C4-2B (cell line): ENCODE results near the gene TMEM271.

Experiments
- H3K27ac ChIP-seq: fragments of 450-650 bp; 2 replicates; pipeline ENCODE4 v1.5.1; 2017
- CTCF ChIP-seq: fragments of 450-650 bp; conservative IDR thresholded peaks from 2 replicates; pipeline ENCODE4 v1.5.1; 2017; ENCODE audit warnings: mild to moderate bottlenecking
- ZFX ChIP-seq: fragments of 450-650 bp; IDR thresholded peaks from 2 replicates; pipeline ENCODE4 v1.6.1; 2017

TMEM271 gene

GRCh38 chr4:576245-576821 lies at the start of gene TMEM271:
TMEM271 (minus strand) TSS chr4:576295; CDS start chr4:576062, 233 bp downstream.
- H3K27ac ChIP-seq = no peak within 1 kb of the TSS
- TF ChIP-seq ZFX (no peak), CTCF (no peak)

- H3K27ac ChIP-seq = no peak overlapping the region
- TF ChIP-seq CTCF = no peak
- TF ChIP-seq ZFX = no peak
Observed at GRCh38 chr4:625631-626161, 49.6 kb upstream of the TMEM271 start.

- no peak within 1 kb of the TSS for H3K27ac ChIP-seq
- no peak for TF ChIP-seq ZFX
- no peak for TF ChIP-seq CTCF
Observed at GRCh38 chr4:624705-625590, 48.9 kb upstream of the TMEM271 start, which contains the start of gene PDE6B. PDE6B (plus strand) TSS chr4:625573; CDS start chr4:625627, 54 bp downstream.

GRCh38 chr4:623914-624566 lies 47.9 kb upstream of the TMEM271 start:
- no peak overlapping the region for H3K27ac ChIP-seq
- no peak for TF ChIP-seq ZFX
- TF ChIP-seq CTCF = no peak

GRCh38 chr4:622996-623913 lies 47.2 kb upstream of the TMEM271 start:
- no peak overlapping the region for H3K27ac ChIP-seq
- TF ChIP-seq ZFX (no peak), CTCF (no peak)

- no peak for TF ChIP-seq CTCF
- no peak for TF ChIP-seq ZFX
- H3K27ac ChIP-seq = no peak overlapping the region
Observed at GRCh38 chr4:622071-622995, 46.2 kb upstream of the TMEM271 start.
